ENCODE data around the gene RPP25.

The RPP25 gene, protein sequence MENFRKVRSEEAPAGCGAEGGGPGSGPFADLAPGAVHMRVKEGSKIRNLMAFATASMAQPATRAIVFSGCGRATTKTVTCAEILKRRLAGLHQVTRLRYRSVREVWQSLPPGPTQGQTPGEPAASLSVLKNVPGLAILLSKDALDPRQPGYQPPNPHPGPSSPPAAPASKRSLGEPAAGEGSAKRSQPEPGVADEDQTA

DNA sequence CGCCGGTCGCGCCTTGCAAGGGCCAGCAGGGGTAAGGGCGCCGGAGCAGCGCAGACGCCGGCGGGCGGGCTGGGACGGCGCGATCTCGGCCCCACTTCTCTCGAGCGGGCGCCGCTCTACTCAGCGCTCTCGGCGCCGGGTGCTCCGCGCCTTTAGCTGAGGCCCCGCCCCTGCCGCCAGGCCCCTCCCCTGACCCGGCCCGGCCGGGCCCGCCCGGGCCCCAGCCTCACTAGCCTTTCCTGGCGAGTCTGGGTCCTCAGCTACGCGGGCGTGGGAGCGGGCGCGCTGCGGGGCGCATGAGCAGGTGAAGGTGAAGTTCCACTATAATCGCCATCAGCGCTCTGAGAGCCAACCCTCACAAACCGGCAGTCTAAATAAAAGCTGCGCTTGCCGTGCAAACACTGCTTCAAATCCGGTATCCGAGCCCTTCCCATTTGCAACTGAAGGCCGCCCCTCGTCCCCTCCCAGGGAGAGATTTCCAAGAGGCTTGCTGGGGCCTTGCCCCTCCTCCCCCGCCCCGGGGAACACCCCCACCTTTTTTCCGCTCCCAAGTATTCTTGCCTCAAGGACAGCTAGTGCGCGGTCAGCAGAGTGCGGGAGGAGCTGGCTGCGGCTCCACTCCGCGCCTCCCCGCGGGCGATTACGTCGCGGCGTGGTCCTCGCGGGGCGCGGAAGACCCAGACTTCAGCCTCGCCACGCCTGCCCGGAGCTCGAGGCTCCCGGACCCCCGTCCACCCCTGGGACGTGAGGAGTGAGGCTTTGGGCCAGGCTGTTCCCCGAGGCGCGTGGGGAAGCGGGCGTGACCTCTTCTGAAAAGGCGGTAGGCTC, at the start of gene RPP25:
Gene RPP25, minus strand, starts transcription at position 125 of the 828 bp plus-strand sequence. CDS start 189 bp downstream, outside the sequence.
- peak within 1 kb of the TSS; percentile 69 for H3K4me3 ChIP-seq (ENCODE audit: low read length)
- peak; percentile 73 for DNase-seq (ENCODE audit: low read depth)
- TF ChIP-seq, protein P1, sequence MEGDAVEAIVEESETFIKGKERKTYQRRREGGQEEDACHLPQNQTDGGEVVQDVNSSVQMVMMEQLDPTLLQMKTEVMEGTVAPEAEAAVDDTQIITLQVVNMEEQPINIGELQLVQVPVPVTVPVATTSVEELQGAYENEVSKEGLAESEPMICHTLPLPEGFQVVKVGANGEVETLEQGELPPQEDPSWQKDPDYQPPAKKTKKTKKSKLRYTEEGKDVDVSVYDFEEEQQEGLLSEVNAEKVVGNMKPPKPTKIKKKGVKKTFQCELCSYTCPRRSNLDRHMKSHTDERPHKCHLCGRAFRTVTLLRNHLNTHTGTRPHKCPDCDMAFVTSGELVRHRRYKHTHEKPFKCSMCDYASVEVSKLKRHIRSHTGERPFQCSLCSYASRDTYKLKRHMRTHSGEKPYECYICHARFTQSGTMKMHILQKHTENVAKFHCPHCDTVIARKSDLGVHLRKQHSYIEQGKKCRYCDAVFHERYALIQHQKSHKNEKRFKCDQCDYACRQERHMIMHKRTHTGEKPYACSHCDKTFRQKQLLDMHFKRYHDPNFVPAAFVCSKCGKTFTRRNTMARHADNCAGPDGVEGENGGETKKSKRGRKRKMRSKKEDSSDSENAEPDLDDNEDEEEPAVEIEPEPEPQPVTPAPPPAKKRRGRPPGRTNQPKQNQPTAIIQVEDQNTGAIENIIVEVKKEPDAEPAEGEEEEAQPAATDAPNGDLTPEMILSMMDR (conservative IDR thresholded peaks at IDR 0.05; ENCODE audit: low read length), result no peak

DNA sequence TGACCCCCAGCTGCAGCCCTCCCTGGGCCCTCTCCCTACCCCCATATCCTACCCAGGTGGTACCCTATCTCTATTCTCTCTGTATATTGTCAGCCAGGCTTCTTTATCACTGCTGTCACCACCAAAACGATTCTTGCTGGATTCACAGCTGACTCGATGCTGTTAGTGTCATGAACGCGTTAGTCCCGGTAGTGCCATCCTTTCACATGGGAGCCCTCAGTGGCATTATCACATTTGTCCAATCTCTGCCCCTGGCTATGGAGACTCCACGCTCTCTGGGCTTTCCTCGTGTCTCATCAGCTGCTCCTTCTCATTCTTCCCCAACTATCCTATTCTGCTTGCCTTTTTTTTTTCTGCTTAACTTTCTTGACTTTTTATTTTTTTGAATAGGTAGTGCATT, 45.8 kb upstream of the RPP25 start:
- no peak overlapping the region for H3K4me3 ChIP-seq (ENCODE audit: low read length)
- DNase-seq (ENCODE audit: low read depth), result no peak
- TF ChIP-seq, protein P1 (conservative IDR thresholded peaks at IDR 0.05; ENCODE audit: low read length), result no peak

DNA sequence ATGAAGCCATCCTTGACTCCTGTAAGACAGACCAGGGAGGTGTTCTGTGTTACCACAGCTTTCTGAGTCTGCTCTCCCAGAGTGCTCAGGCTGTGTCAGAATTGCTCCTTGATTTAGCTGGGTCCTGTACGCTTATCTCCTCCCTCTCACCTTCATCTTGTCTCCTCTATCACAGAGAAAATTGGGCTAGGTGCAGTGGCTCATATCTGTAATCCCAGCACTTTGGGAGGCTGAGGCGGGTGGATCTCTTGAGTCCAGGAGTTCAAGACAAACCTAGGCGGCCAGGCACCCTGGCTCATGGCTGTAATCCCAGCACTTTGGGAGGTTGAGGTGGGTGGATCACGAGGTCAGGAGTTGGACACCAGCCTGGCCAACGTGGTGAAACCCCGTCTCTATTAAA, 44.7 kb upstream of the RPP25 start:
- TF ChIP-seq, protein P1 (conservative IDR thresholded peaks at IDR 0.05; ENCODE audit: low read length), result no peak

DNA sequence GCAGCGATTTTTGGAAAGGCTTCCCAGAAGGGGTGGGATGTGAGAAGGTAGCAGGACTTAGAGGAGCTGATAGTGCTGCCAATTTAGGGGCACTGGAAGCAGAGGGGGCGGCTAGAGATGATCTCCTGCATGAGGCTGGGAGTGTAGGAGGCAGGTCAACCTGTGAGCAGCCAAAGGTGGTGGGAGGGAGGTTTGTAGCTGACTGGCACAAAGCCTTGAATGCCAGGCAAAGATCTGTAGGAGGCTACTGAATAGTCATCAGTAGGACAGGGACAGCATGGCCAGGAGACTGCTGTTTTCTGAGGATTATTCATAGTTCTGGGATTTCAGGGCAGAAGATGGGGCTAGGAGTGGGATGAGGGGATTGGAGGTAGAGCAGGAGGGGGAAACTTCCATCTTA, 41.0 kb upstream of the RPP25 start:
- TF ChIP-seq, protein P1 (conservative IDR thresholded peaks at IDR 0.05; ENCODE audit: low read length), result no peak
- H3K4me3 ChIP-seq (ENCODE audit: low read length), result no peak overlapping the region
- no peak for DNase-seq (ENCODE audit: low read depth)

More for the DNA sequence above, 44.7 kb upstream of the RPP25 start:
- DNase-seq (ENCODE audit: low read depth), result no peak
- no peak overlapping the region for H3K4me3 ChIP-seq (ENCODE audit: low read length)

DNA sequence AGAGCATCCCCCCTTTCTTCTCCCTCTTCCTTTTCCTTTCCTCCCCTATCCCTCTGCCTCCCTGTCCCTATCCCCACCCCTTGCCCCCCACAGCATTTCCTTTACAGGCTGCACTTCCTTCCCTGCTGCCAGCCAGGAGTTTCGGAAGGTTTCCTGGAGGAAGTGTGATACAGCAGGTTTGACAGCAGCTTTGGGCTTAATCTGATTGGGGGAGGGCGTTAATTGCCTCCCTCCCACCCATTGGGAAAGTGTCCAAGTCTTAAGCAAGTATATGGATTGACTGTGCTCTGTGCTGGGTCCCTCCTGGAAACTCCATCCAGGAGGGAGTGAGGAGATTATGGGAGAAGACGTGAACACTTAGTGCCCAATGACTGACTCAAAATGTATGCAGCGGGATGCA, 40.6 kb upstream of the RPP25 start:
- no peak for DNase-seq (ENCODE audit: low read depth)
- TF ChIP-seq, protein P1 (conservative IDR thresholded peaks at IDR 0.05; ENCODE audit: low read length), result no peak
- H3K4me3 ChIP-seq (ENCODE audit: low read length), result no peak overlapping the region

DNA sequence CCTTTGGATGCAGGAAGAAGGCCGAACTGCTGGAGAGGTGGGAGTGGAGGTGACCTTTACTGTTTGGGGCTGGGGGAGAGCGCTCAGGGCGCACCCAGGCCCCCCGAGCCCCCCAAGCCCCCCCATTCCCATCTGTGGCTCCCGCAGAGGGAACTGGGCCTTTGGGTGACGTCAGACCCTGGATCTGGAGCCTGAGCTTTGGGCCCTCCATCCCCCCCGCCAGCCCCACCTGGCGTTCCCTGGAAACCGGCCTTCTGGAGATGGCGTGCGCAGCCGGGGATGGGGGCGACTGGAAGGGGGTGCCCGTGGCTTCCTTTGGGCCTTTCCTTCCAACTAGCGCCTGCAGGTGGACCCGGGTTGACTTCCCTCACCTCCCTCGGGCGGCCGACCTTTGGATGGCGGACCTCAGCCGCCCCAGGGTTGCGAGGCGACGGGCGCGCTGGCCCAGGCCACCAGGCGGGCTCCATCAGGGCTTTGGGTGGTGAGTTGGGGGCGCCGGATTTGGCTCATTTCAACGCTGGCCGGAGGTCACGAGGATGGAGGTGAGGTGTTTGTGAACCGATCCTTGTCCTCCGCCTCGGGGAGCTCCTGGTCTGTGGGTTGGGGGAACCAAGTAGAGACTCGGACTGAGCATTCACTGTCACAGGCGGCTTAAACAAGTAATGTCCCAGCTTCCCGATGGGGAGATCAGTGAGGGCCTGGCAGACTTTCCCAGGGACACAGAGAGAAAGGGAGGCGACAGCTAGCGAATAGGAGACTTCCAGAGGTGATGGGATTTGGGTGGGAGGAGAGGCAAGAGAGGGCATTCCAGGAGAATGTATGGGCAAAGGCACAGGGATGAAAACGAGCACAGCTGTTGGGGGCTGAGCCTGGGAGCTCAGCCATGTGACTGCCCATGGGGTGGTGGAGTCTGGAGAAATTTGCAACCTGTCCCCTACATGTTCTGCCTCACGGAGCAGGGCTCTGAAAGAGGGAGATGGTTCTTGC, 39.5 kb upstream of the RPP25 start:
- H3K4me3 ChIP-seq (ENCODE audit: low read length), result peak overlapping the region; percentile 85
- TF ChIP-seq, protein P1 (conservative IDR thresholded peaks at IDR 0.05; ENCODE audit: low read length), result no peak
- no peak for DNase-seq (ENCODE audit: low read depth)
